Measurements from ENCODE around the gene CD34.

The CD34 gene

DNA sequence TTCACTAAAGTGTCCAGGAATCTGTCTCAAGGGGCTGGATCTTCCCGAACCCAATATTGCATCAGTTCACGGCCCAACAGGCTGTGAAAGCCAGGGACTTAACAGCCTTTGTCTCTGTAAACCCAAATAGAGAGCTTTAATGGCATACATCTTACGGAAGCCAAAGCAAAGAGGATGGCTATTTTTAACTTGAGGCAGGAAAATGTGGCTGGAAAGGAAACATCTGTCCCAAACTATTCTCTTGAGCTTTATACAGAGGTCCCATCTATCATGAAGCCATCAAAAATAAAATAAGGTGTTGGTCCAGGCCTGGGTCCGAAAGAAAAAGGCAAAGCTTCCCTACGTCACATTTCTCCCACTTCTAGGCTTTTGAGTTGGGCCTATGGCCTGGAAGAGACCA lies 7.7 kb upstream of the CD34 start:
- CTCF ChIA-PET: interaction anchor here (1.0 kb wide), 1 partner anchor 91 kb away, joined by 4 read pairs; no protein-coding TSS in a partner anchor
- TF ChIP-seq, protein P1, sequence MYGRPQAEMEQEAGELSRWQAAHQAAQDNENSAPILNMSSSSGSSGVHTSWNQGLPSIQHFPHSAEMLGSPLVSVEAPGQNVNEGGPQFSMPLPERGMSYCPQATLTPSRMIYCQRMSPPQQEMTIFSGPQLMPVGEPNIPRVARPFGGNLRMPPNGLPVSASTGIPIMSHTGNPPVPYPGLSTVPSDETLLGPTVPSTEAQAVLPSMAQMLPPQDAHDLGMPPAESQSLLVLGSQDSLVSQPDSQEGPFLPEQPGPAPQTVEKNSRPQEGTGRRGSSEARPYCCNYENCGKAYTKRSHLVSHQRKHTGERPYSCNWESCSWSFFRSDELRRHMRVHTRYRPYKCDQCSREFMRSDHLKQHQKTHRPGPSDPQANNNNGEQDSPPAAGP (tag by site-specific recombination; IDR thresholded peaks at IDR 0.05): no peak
- TF ChIP-seq ZNF785 (tag by site-specific recombination; IDR thresholded peaks at IDR 0.05) (no peak), ZNF140 (tag by site-specific recombination; IDR thresholded peaks at IDR 0.05) (no peak), ZNF660 (tag by site-specific recombination; IDR thresholded peaks at IDR 0.05) (no peak), MZF1 (tag by site-specific recombination; IDR thresholded peaks at IDR 0.05; ENCODE audit: borderline replicate concordance) (no peak), ZNF549 (tag by site-specific recombination; IDR thresholded peaks at IDR 0.05) (no peak), KLF16 (tag by site-specific recombination; IDR thresholded peaks at IDR 0.05) (no peak), OSR2 (tag by site-specific recombination; IDR thresholded peaks at IDR 0.05) (no peak), ZNF530 (tag by site-specific recombination; IDR thresholded peaks at IDR 0.05; ENCODE audit: low read depth) (no peak), KLF1 (tag by site-specific recombination; IDR thresholded peaks at IDR 0.05) (no peak), ZNF211 (tag by site-specific recombination; IDR thresholded peaks at IDR 0.05; ENCODE audit: low read depth) (no peak), ZNF600 (tag by site-specific recombination; IDR thresholded peaks at IDR 0.05) (no peak), ZNF112 (tag by site-specific recombination; IDR thresholded peaks at IDR 0.05) (no peak), ZNF596 (tag by site-specific recombination; IDR thresholded peaks at IDR 0.05) (no peak), KLF7 (tag by site-specific recombination; IDR thresholded peaks at IDR 0.05; ENCODE audit: borderline replicate concordance) (no peak)
- TF ChIP-seq, protein P2, sequence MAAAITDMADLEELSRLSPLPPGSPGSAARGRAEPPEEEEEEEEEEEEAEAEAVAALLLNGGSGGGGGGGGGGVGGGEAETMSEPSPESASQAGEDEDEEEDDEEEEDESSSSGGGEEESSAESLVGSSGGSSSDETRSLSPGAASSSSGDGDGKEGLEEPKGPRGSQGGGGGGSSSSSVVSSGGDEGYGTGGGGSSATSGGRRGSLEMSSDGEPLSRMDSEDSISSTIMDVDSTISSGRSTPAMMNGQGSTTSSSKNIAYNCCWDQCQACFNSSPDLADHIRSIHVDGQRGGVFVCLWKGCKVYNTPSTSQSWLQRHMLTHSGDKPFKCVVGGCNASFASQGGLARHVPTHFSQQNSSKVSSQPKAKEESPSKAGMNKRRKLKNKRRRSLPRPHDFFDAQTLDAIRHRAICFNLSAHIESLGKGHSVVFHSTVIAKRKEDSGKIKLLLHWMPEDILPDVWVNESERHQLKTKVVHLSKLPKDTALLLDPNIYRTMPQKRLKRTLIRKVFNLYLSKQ (tag by site-specific recombination; IDR thresholded peaks at IDR 0.05; ENCODE audit: borderline replicate concordance): no peak
- TF ChIP-seq, protein P3, sequence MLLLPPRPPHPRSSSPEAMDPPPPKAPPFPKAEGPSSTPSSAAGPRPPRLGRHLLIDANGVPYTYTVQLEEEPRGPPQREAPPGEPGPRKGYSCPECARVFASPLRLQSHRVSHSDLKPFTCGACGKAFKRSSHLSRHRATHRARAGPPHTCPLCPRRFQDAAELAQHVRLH (tag by site-specific recombination; IDR thresholded peaks at IDR 0.05): no peak
- Histone ChIP-seq H3K9me3 (ENCODE audit: control insufficient read depth, insufficient read depth, low read depth, low read length) (no peaks in the 10 kb centered on the region), H3K4me3 (ENCODE audit: low read depth, low read length) (no peak overlapping the region), H3K36me3 (ENCODE audit: control insufficient read depth in 2 of 2, insufficient read depth in 1 of 2, low read length in 2 of 2) (no peaks in the 10 kb centered on the region), H3K27ac (ENCODE audit: extremely low read depth, low read depth, low read length) (no peak overlapping the region), H3K4me1 (ENCODE audit: control insufficient read depth, insufficient read depth, low read length) (no peaks in the 10 kb centered on the region)
- POLR2A ChIA-PET: no interaction called here

DNA sequence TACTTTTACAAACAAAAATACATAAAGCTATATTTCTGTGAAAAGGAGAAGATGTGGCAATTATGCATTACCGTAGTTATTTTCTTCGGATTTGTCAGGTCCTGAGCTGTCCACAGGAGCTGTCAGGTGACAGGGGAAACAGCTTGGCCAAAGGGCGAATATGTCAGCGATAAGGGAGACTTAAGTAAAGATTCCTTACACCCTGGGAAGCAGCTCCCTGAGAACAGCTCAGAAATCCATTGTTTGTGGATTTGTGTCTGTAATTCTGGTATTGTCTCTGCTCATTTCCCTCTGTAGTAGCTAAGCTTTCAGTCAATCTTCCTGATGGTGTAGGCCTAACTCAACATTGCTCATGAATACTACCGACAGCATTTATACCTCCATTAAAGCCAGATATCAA lies 7.1 kb upstream of the CD34 start:
- no peaks in the 10 kb centered on the region for H3K4me1 ChIP-seq (ENCODE audit: control insufficient read depth, insufficient read depth, low read length)
- no peaks in the 10 kb centered on the region for H3K36me3 ChIP-seq (ENCODE audit: control insufficient read depth in 2 of 2, insufficient read depth in 1 of 2, low read length in 2 of 2)
- TF ChIP-seq ZNF16 (tag by site-specific recombination; IDR thresholded peaks at IDR 0.05; ENCODE audit: low read depth): no peak
- no peak for TF ChIP-seq ZNF121 (tag by site-specific recombination; IDR thresholded peaks at IDR 0.05)
- no peak overlapping the region for H3K4me3 ChIP-seq (ENCODE audit: low read depth, low read length)
- ChIA-PET POLR2A (no interaction called here), CTCF (interaction anchor here (1.0 to 1.8 kb wide), 2 partner anchors 80 to 90 kb away, joined by 4 to 5 read pairs; no protein-coding TSS in a partner anchor)
- no peaks in the 10 kb centered on the region for H3K9me3 ChIP-seq (ENCODE audit: control insufficient read depth, insufficient read depth, low read depth, low read length)
- no peak overlapping the region for H3K27ac ChIP-seq (ENCODE audit: extremely low read depth, low read depth, low read length)

DNA sequence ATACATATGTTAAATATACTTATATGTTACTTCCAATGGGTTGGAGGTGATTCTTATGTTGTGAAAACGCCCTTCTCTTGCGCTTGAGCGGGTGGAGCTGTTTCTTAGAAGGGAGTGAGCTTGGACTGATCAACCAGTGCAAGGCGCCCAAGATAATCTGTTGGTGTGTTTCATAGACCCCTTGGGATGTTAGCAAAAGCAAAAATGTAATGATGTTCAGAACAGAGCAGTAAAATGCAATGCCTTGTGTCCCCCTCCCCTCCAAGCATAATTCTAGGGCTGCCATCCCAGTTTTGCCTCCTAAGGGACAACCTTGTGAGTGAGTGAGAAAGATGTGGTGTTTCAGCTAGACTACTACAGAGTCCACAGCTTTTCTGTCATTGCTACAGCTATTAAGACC lies 6.2 kb upstream of the CD34 start:
- ChIA-PET POLR2A (no interaction called here), CTCF (interaction anchor here (1.8 kb wide), 1 partner anchor 81 kb away, joined by 5 read pairs; no protein-coding TSS in a partner anchor)
- no peak overlapping the region for H3K27ac ChIP-seq (ENCODE audit: extremely low read depth, low read depth, low read length)
- H3K4me3 ChIP-seq (ENCODE audit: low read depth, low read length): no peak overlapping the region
- no peaks in the 10 kb centered on the region for H3K4me1 ChIP-seq (ENCODE audit: control insufficient read depth, insufficient read depth, low read length)
- no peaks in the 10 kb centered on the region for H3K9me3 ChIP-seq (ENCODE audit: control insufficient read depth, insufficient read depth, low read depth, low read length)
- no peaks in the 10 kb centered on the region for H3K36me3 ChIP-seq (ENCODE audit: control insufficient read depth in 2 of 2, insufficient read depth in 1 of 2, low read length in 2 of 2)
- TF ChIP-seq ZNF335 (tag by site-specific recombination; conservative IDR thresholded peaks at IDR 0.05): no peak
- TF ChIP-seq, protein P4, sequence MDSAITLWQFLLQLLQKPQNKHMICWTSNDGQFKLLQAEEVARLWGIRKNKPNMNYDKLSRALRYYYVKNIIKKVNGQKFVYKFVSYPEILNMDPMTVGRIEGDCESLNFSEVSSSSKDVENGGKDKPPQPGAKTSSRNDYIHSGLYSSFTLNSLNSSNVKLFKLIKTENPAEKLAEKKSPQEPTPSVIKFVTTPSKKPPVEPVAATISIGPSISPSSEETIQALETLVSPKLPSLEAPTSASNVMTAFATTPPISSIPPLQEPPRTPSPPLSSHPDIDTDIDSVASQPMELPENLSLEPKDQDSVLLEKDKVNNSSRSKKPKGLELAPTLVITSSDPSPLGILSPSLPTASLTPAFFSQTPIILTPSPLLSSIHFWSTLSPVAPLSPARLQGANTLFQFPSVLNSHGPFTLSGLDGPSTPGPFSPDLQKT (IDR thresholded peaks at IDR 0.05; ENCODE audit: borderline replicate concordance, low read depth, low read length): no peak
- no peak for TF ChIP-seq GLI2 (tag by site-specific recombination; IDR thresholded peaks at IDR 0.05; ENCODE audit: borderline replicate concordance, low read depth)
- no peak for TF ChIP-seq ZNF561 (tag by site-specific recombination; IDR thresholded peaks at IDR 0.05; ENCODE audit: borderline replicate concordance)
- no peak for TF ChIP-seq ZNF701 (tag by site-specific recombination; IDR thresholded peaks at IDR 0.05)
- TF ChIP-seq ZNF48 (tag by site-specific recombination; IDR thresholded peaks at IDR 0.05): no peak
- TF ChIP-seq ZNF169 (tag by site-specific recombination; IDR thresholded peaks at IDR 0.05): no peak
- TF ChIP-seq BCL11B (tag by site-specific recombination; IDR thresholded peaks at IDR 0.05; ENCODE audit: low read depth): no peak
- TF ChIP-seq ZNF621 (tag by site-specific recombination; IDR thresholded peaks at IDR 0.05): no peak
- TF ChIP-seq, protein P5, sequence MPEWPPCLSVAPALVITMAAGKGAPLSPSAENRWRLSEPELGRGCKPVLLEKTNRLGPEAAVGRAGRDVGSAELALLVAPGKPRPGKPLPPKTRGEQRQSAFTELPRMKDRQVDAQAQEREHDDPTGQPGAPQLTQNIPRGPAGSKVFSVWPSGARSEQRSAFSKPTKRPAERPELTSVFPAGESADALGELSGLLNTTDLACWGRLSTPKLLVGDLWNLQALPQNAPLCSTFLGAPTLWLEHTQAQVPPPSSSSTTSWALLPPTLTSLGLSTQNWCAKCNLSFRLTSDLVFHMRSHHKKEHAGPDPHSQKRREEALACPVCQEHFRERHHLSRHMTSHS (tag by site-specific recombination; IDR thresholded peaks at IDR 0.05): no peak
- TF ChIP-seq FEZF1 (tag by site-specific recombination; IDR thresholded peaks at IDR 0.05): no peak
- no peak for TF ChIP-seq EGR2 (tag by site-specific recombination; IDR thresholded peaks at IDR 0.05; ENCODE audit: low read depth)

Measured in HEK293 (cell line).